Measurements from ENCODE around the gene SPSB1. TPM values are rescaled to one million over a fixed set of nuclear protein-coding genes. Genes with fewer than 3 reads are reported as not detected.

SPSB1 gene
- total and polyA plus RNA-seq, 9 donors, result 4.4 to 11.2 (median 9.1) TPM

DNA sequence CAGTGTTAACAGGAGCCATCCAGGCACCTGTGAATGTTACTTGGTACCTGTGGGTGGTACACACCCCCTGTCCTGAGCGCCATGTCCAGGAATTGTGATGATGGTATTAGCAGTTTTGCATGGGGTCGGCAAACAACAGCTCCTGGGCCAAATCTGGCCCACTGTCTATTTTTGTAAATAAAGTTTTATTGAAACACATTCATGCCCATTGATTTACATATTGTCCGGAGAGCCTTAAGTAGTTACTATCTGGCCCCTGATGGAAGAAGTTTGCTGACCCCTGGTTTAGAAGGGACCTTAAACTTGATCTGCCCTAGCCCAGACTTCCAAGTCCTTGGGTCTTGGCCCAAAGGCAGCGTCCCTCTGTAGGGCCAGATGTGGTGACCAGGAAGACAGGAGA is 58.3 kb downstream of the SPSB1 start:
- DNase-seq, result no peak
- no peaks in the 10 kb centered on the region for H3K9me3 ChIP-seq (replicated peaks; ENCODE audit: control insufficient read depth, low read depth, low read length)
- no peak overlapping the region for H3K4me3 ChIP-seq (ENCODE audit: low read length)
- H3K36me3 ChIP-seq (ENCODE audit: control insufficient read depth, insufficient read depth, low read length), result peaks cover 3% of the 10 kb centered on the region
- 94% methylated on average over 1 of the region's 4 CpGs for WGBS (ENCODE audit: insufficient coverage)
- peaks cover 34% of the 10 kb centered on the region for H3K4me1 ChIP-seq (ENCODE audit: control insufficient read depth, insufficient read depth, low read length)
- H3K27me3 ChIP-seq (ENCODE audit: control insufficient read depth, insufficient read depth, low read length), result peaks cover 6% of the 10 kb centered on the region
- H3K27ac ChIP-seq (ENCODE audit: low read length), result no peak overlapping the region

GRCh38 chr1:9351654-9352271 is 59.1 kb downstream of the SPSB1 start:
- Histone ChIP-seq H3K4me1 (ENCODE audit: control insufficient read depth, insufficient read depth, low read length) (peaks cover 34% of the 10 kb centered on the region), H3K9me3 (replicated peaks; ENCODE audit: control insufficient read depth, low read depth, low read length) (no peaks in the 10 kb centered on the region), H3K4me3 (ENCODE audit: low read length) (no peak overlapping the region), H3K27ac (ENCODE audit: low read length) (no peak overlapping the region), H3K36me3 (ENCODE audit: control insufficient read depth, insufficient read depth, low read length) (peaks cover 11% of the 10 kb centered on the region), H3K27me3 (ENCODE audit: control insufficient read depth, insufficient read depth, low read length) (peaks cover 3% of the 10 kb centered on the region)
- no peak for DNase-seq
- 86% methylated on average over 5 of the region's 7 CpGs for WGBS (ENCODE audit: insufficient coverage)

DNA sequence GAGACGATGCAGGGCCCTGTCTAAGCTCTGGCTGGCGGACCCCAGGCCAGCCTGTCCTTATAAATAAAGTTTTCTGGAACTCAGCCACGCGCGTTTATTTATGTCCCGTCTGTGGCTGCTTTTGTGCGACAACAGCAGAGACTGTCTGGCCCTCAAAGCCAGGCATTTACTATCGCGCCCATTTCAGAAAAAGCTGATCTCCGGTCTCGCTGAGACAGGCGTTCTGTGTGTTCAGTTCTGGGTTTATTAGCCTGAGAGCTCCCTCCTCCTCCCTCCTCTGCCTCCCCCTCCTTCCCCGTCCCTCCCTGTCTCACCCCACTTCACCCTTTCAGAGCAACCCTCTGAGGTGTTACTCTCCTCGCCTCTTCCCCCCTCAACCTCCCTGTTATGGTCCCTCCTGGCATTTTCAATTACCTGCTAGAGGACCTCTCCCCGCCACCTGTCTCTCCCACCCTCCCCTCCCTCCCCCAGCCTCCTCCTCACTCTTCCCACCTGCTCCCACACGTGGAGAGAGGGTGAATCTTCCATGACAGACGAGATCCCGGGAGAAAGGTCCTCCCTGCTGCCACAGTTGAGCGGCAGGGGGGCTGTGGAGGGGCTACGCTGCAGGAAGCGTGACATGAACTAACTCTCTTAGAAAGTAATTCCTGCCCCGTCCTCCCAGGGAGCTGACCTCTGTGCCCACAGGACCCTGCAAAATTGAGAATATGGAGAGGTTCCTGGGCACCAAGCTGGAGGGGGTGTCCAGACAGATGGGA is 59.9 kb downstream of the SPSB1 start:
- peaks cover 12% of the 10 kb centered on the region for H3K36me3 ChIP-seq (ENCODE audit: control insufficient read depth, insufficient read depth, low read length)
- H3K27me3 ChIP-seq (ENCODE audit: control insufficient read depth, insufficient read depth, low read length), result peaks cover 3% of the 10 kb centered on the region
- peak; percentile 49 for DNase-seq
- no peaks in the 10 kb centered on the region for H3K9me3 ChIP-seq (replicated peaks; ENCODE audit: control insufficient read depth, low read depth, low read length)
- 62% methylated on average over 13 of the region's 22 CpGs for WGBS (ENCODE audit: insufficient coverage)
- H3K4me1 ChIP-seq (ENCODE audit: control insufficient read depth, insufficient read depth, low read length), result peaks cover 34% of the 10 kb centered on the region
- H3K27ac ChIP-seq (ENCODE audit: low read length), result no peak overlapping the region
- no peak overlapping the region for H3K4me3 ChIP-seq (ENCODE audit: low read length)

- DNase-seq, result no peak
- H3K4me1 ChIP-seq (ENCODE audit: control insufficient read depth, insufficient read depth, low read length), result peaks cover 16% of the 10 kb centered on the region
- whole genome bisulfite sequencing (ENCODE audit: insufficient coverage), result 85% methylated on average over 16 of the region's 16 CpGs
- H3K27ac ChIP-seq (ENCODE audit: low read length), result no peak overlapping the region
- no peaks in the 10 kb centered on the region for H3K27me3 ChIP-seq (ENCODE audit: control insufficient read depth, insufficient read depth, low read length)
- peaks cover 22% of the 10 kb centered on the region for H3K36me3 ChIP-seq (ENCODE audit: control insufficient read depth, insufficient read depth, low read length)
- no peaks in the 10 kb centered on the region for H3K9me3 ChIP-seq (replicated peaks; ENCODE audit: control insufficient read depth, low read depth, low read length)
- no peak overlapping the region for H3K4me3 ChIP-seq (ENCODE audit: low read length)
Measured at GRCh38 chr1:9355503-9355902, 62.8 kb downstream of the SPSB1 start.

DNA sequence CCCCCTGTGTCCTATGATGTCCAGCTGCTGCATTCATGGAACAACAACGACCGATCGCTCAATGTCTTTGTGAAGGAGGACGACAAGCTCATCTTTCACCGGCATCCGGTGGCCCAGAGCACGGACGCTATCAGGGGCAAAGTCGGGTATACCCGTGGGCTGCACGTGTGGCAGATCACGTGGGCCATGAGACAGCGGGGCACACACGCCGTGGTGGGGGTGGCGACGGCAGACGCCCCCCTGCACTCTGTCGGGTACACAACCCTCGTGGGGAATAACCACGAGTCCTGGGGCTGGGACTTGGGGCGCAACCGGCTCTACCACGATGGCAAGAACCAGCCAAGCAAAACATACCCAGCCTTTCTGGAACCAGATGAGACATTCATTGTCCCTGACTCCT is 63.3 kb downstream of the SPSB1 start:
- Histone ChIP-seq H3K36me3 (ENCODE audit: control insufficient read depth, insufficient read depth, low read length) (peaks cover 22% of the 10 kb centered on the region), H3K4me3 (ENCODE audit: low read length) (no peak overlapping the region), H3K27me3 (ENCODE audit: control insufficient read depth, insufficient read depth, low read length) (no peaks in the 10 kb centered on the region), H3K9me3 (replicated peaks; ENCODE audit: control insufficient read depth, low read depth, low read length) (no peaks in the 10 kb centered on the region), H3K4me1 (ENCODE audit: control insufficient read depth, insufficient read depth, low read length) (peaks cover 13% of the 10 kb centered on the region), H3K27ac (ENCODE audit: low read length) (no peak overlapping the region)
- no peak for DNase-seq
- WGBS (ENCODE audit: insufficient coverage), result 98% methylated on average over 23 of the region's 24 CpGs

DNA sequence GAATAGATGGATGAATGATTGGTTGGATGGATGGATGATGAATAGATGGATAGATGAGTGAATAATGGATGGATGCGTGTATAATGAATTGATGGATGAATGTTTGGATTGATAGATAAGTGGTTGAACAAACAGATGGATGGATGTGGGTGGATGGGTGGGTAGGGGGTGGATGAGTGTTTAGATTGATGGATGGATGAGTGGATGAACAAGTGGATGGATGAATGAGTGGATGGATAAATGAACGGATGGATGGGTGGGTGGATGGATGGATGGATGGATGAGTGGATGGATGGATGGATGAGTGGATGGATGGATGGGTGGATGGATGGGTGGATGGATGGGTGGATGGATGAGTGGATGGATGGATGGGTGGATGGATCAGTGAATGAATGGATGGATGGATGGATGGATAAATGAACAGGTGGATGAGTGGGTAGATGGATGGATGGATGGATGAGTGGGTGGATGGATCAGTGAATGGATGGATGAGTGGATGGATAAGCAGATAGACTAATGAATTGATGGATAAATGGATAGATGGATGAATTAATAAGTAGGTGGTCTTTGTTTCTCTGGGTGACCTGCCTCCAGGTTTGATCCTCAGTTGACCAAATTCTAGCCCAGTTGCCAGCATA is 64.3 kb downstream of the SPSB1 start:
- H3K4me1 ChIP-seq (ENCODE audit: control insufficient read depth, insufficient read depth, low read length), result peaks cover 20% of the 10 kb centered on the region
- no peak overlapping the region for H3K4me3 ChIP-seq (ENCODE audit: low read length)
- peaks cover 22% of the 10 kb centered on the region for H3K36me3 ChIP-seq (ENCODE audit: control insufficient read depth, insufficient read depth, low read length)
- WGBS (ENCODE audit: insufficient coverage), result 100% methylated on average over 2 of the region's 2 CpGs
- H3K9me3 ChIP-seq (replicated peaks; ENCODE audit: control insufficient read depth, low read depth, low read length), result no peaks in the 10 kb centered on the region
- no peak overlapping the region for H3K27ac ChIP-seq (ENCODE audit: low read length)
- H3K27me3 ChIP-seq (ENCODE audit: control insufficient read depth, insufficient read depth, low read length), result no peaks in the 10 kb centered on the region
- DNase-seq, result no peak

DNA sequence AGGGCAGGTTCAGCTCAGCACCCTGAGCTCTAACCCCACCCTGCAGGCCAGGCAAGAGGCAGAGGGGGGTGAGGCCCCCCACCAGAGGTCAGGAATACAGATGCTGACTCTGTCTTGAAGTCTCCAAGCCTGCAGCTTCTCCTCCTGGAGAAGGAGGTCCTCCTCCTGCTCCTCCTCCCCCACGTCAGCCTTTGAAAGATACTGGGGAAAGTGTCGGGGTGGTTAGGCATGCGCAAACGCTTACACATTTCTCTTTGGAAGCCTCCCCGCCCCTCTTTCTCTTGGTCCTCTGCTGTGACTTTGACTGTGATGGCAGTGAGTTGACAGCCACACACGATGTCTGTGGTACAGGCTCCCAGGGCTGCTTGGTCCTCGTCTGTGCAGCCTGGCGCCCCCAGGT is 65.3 kb downstream of the SPSB1 start:
- Histone ChIP-seq H3K36me3 (ENCODE audit: control insufficient read depth, insufficient read depth, low read length) (peaks cover 22% of the 10 kb centered on the region), H3K4me1 (ENCODE audit: control insufficient read depth, insufficient read depth, low read length) (peaks cover 11% of the 10 kb centered on the region), H3K27ac (ENCODE audit: low read length) (no peak overlapping the region), H3K9me3 (replicated peaks; ENCODE audit: control insufficient read depth, low read depth, low read length) (no peaks in the 10 kb centered on the region), H3K4me3 (ENCODE audit: low read length) (no peak overlapping the region), H3K27me3 (ENCODE audit: control insufficient read depth, insufficient read depth, low read length) (no peaks in the 10 kb centered on the region)
- 86% methylated on average over 6 of the region's 8 CpGs for WGBS (ENCODE audit: insufficient coverage)
- no peak for DNase-seq

DNA sequence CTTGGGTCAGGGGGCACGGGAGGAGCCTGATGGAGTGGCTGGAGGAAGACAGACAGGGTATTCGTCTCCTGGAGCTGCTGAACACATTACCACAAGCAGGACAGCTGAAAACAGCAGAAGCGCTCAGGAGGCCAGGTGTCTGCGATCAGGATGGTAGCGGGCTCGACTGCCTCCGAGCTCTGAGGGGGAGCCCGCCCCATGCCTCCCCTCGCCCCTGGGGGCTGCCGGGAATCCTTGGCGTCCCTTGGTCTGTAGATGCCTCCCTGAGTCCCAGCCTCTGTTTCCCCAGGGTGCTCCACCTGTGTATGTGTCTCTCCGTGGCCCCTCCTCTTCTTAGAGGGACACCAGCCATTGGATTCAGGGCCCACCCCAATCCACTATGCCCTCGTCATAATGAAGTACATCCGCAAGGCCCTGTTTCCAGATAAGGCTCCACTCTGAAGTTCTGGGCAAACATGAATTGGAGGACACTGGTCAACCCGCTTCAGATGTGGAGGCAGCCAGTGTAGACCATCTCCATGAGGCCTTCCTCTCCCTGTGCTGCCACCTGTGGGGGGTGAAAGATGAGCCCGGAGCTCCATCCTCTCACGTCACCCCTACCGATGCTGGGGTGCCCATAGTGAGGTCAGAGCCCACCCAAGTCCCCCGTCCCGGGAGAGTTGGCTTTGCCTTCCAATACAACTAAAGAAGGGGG is 67.8 kb downstream of the SPSB1 start:
- Histone ChIP-seq H3K9me3 (replicated peaks; ENCODE audit: control insufficient read depth, low read depth, low read length) (no peaks in the 10 kb centered on the region), H3K27me3 (ENCODE audit: control insufficient read depth, insufficient read depth, low read length) (no peaks in the 10 kb centered on the region), H3K4me1 (ENCODE audit: control insufficient read depth, insufficient read depth, low read length) (peaks cover 11% of the 10 kb centered on the region), H3K36me3 (ENCODE audit: control insufficient read depth, insufficient read depth, low read length) (peaks cover 22% of the 10 kb centered on the region), H3K27ac (ENCODE audit: low read length) (no peak overlapping the region), H3K4me3 (ENCODE audit: low read length) (no peak overlapping the region)
- 87% methylated on average over 14 of the region's 20 CpGs for WGBS (ENCODE audit: insufficient coverage)
- DNase-seq, result no peak

- Histone ChIP-seq H3K9me3 (replicated peaks; ENCODE audit: control insufficient read depth, low read depth, low read length) (no peaks in the 10 kb centered on the region), H3K36me3 (ENCODE audit: control insufficient read depth, insufficient read depth, low read length) (peaks cover 11% of the 10 kb centered on the region), H3K4me3 (ENCODE audit: low read length) (no peak overlapping the region), H3K27me3 (ENCODE audit: control insufficient read depth, insufficient read depth, low read length) (no peaks in the 10 kb centered on the region), H3K4me1 (ENCODE audit: control insufficient read depth, insufficient read depth, low read length) (peaks cover 11% of the 10 kb centered on the region), H3K27ac (ENCODE audit: low read length) (no peak overlapping the region)
- no peak for DNase-seq
- WGBS (ENCODE audit: insufficient coverage), result 78% methylated on average over 4 of the region's 14 CpGs
Measured at GRCh38 chr1:9361630-9362260, 69.1 kb downstream of the SPSB1 start.
